Muscle of back (tissue), 11 donors: Measurements from ENCODE around the gene MRGPRE. TPM values are rescaled to one million over a fixed set of nuclear protein-coding genes. Genes with fewer than 3 reads are reported as not detected.
A peak's percentile ranks its signal among the peaks of the same experiment; 100 is the strongest.

Source experiments
- DNase-seq, 3 donors: peaks; one replicate each; pipeline versions ENCODE4 v3.0.0 to v3.0.0-alpha.2; 2013
- polyA plus RNA-seq, 10 donors: library from polyadenylated mRNA; unstranded; fragments of 120-200 nt; gene quantifications; one replicate each; pipeline ENCODE4 v1.2.1, GENCODE V29; 2013; ENCODE audit not compliant: insufficient read length in 10 of 10

The MRGPRE gene
- polyA plus RNA-seq, 10 donors = not detected

- no peak for DNase-seq
Observed at GRCh38 chr11:3197878-3198528, 34.2 kb downstream of the MRGPRE start.

DNA sequence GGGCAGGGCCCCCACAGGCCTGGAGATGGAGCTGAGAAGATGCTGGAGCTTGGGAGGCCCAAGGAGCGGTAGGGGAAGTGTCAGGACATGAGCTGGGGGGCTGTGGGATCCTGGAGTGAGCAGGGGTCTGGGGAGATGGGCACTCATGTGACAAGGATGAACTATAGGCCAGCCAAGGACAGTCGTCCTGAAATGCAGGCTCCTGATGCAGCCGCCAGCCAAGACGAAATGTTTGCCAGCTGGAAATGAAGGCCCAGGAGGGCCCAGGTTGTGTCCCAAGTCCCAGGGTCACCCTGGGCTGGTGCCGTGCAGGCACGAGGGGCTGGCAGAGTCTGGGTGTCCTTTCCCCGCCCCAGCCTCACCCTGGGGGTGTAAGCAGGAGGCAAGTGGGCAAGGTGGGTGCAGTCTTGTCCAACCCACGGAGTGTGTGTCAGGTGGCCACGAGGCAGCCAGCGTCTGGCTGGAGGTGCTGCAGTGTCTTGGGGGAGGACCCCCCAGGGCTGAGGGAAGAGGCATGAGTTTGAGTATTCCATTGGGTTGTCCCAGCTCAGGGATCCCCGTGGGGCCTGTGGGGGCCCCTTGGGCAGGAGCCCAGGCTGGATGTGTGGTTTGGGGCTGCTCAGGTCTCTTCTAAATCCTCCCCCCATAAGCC lies 35.0 kb downstream of the MRGPRE start:
- no peak for DNase-seq

DNA sequence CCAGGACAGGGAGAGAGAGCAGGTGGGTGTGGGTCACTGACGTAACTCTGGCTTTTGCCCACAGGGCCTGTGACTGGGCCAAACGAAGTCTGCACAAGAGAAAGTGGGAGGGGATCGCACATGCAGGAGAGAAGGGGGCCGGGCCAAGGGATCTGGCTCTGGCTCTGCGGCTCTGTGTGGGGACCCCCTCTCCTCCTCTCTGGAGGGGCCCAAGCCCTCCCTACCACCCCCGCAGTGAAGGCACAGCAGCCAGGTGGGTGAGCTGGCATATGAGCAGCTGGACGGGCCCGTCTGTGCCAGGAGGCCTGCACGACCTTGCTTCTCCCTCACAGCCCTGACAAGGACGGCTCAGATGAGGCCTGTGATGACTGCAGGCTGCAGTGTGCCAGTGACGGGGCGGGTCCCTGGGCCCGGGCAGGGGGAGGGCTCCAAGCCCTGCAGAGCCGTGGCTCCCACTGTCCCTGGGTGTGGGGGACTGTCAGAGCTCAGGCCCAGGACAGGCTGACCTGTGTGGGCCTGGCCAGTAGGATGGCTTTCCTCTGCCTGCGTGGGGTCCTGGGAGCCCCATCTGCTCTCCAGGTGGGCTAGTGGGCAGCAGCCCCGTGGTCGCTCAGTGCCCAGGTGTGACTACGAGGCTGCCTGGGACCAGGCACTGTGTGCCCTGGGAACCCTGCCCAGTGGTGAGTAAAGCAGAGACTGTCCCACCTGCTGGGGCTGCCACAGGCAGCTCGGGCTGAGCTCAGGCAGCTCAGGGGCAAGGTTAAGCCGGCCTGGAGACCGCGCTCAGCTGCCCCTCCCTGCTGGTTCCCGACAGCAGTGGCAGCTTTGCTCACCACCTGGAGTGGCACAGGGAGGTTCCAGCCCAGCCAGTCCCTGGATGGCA lies 35.8 kb downstream of the MRGPRE start:
- peak in 1 of 3 donors; percentile 40 for DNase-seq

- no peak for DNase-seq
Observed at GRCh38 chr11:3195251-3196160, 36.7 kb downstream of the MRGPRE start.

DNA sequence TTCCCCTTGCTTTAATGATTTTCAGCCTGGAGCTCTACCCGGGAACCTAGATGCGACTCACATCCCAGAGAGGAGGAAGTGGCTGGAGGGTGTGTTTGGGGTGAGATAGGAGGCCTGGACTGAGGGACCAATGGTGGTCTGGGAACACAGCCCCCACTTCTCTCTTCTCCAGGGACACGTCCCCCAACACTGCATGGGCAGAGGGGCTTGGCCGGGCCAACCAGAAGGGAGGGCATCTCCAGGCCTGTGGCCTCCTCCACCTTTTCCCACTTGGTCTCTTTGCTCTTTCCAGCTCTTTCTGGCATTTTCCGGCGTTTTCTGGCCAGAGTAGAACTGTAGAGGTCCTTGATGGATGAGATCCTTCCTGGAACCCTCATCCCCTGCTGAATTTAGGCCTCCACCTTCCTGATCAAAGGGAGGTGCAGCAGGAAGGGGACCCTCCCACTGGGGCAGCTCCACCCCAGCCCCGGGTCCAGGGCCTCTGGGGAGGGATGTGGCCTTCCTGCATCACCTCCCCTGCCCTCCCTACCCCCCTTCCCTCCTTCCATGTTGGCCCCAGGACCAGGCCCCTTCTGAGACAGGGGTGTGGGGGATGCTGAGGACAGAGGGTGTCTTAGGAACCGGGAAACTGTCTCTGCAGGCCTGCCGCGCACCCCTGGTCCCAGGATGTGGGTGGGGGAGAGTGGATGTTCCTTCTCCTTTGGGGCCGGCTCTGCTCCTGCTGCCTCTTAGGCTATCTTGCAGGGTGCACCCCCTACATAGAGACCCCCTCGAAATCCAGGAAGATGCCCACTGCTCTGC lies 38.0 kb downstream of the MRGPRE start:
- no peak for DNase-seq

- DNase-seq = no peak
Observed at GRCh38 chr11:3193373-3194015, 38.7 kb downstream of the MRGPRE start.

- no peak for DNase-seq
Observed at GRCh38 chr11:3192511-3193372, 39.5 kb downstream of the MRGPRE start.

DNA sequence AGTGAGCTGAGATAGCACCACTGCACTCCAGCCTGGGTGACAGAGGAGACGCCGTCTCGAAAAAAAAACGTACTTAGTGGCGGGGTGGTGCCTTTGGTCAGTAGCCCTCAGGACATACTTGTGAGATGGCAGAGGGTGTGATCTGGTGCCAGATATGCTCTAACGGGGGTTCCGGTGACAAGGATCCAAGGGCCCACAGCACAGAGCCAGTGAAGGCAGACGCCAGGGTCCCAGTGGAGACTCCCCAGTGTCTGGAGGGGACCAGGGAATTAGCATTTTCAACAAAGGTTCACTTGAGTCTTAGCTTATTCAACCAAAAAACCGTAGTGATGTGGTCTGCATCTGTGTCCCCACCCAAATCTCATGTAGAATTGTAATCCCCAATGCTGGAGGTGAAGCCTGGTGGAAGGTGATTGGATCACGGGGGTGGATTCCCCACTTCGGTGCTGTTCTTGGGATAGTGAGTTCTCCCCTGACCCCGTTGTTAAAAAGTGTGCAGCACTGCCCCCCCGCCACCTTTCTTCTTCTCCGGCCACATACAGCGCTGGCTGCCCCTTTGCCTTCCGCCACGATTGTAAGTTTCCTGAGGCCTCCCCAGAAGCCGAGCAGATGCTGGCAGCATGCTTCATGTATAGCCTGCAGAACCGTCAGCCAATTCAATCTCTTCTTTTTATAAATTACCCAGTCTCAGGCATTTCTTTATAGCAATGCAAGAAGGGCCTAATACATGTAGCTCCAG lies 40.5 kb downstream of the MRGPRE start:
- DNase-seq = no peak

DNA sequence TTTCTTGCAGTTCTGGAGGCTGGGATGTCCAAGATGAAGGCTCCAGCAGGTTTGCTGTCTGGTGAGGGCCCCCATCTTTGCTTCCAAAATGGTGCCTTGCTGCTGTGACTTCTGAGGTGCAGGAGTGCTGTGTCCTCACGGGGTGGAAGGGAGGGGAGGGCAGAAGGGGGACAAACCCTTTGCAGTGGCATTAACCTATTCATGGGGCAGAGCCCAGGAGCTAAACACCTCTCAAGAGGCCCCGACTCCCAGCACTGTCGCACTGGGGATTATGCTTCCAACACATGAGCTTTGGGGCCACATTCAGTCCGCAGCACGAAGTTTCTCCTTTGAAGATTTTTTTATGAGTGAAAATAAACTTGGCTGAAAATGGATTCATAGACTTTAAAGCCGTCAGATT lies 41.6 kb downstream of the MRGPRE start:
- DNase-seq = no peak

DNA sequence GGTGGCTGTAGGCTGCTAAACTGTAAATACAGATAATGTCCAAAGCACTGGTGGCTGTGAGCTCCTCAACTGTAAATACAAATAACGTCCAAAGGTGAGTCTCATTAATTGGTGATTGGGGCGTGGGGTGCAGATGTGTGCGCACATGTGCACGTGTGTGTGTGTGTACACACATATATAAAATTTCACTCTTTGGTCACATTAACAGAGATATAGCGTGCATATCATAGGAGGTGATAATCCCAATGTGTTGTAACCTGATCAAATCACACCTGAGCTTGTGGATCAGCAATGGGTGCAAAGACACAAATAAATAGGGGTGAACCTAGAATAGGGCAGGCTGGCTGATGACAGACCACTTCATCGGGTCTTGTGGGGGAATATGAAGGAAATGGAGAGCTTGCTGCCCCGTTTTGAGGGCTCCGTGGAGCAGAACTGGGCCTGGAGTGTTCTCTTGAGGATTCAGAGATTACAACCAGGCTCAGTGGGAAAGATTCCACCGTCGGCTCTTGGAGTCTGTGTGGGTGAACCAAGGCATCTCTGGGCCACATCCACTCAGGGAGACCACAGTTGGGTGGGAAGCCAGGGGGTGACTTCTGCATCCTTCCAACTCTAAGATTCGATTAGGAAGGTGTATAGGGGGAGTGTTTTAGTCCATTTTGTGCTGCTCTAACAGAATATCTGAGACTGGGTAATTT lies 42.2 kb downstream of the MRGPRE start:
- DNase-seq = no peak

GRCh38 chr11:3189196-3189843 lies 42.9 kb downstream of the MRGPRE start:
- no peak for DNase-seq

- DNase-seq = no peak
Observed at GRCh38 chr11:3188496-3189195, 43.6 kb downstream of the MRGPRE start.

GRCh38 chr11:3186166-3186953 lies 45.9 kb downstream of the MRGPRE start:
- DNase-seq = no peak

- DNase-seq = no peak
Observed at GRCh38 chr11:3184732-3185347, 47.4 kb downstream of the MRGPRE start.

GRCh38 chr11:3183523-3183922 lies 48.7 kb downstream of the MRGPRE start:
- no peak for DNase-seq
